WTC11 (cell line): ENCODE measurements around the gene ACTG2. TPM values are rescaled to one million over a fixed set of nuclear protein-coding genes. Genes with fewer than 3 reads are reported as not detected.
"Not testable (repeated sequence)": the region's sequence is repeated elsewhere in the genome, so short reads cannot be mapped to it uniquely, and the experiment has no call there.

Source experiments
- ATAC-seq: fragments of 200-7000 bp; cut with Tn5 transposase; 2 replicates; pipeline ENCODE4 v1.10.0; 2021; ENCODE audit warnings: mild to moderate bottlenecking, moderate library complexity
- CTCF ChIA-PET: fragments of 300-600 bp; sonication (Branson Sonifier 250); formaldehyde crosslinking; loops from one replicate; lab custom pipeline; 2021; ENCODE audit warnings: antibody characterized with exemption; lab: Charles Lee
- POLR2A ChIA-PET: fragments of 350-600 bp; sonication (Branson Sonifier 250); formaldehyde crosslinking; loops from one replicate; lab custom pipeline; 2021; ENCODE audit warnings: antibody characterized with exemption; lab: Charles Lee
- DNase-seq: peaks from one replicate; pipeline ENCODE4 v3.0.0; 2021; ENCODE audit warnings: low spot score
- H3K27ac Mint-ChIP-seq: 2 replicates; pipeline ENCODE4 v1.8.0; 2021; ENCODE audit warnings: mixed read lengths
- H3K27me3 Mint-ChIP-seq: 2 replicates; pipeline ENCODE4 v1.8.0; 2021; ENCODE audit warnings: low read depth, mild to moderate bottlenecking, moderate library complexity, mixed read lengths
- H3K36me3 Mint-ChIP-seq: 2 replicates; pipeline ENCODE4 v1.8.0; 2021; ENCODE audit warnings: mixed read lengths
- H3K4me1 Mint-ChIP-seq: 2 replicates; pipeline ENCODE4 v1.8.0; 2022; ENCODE audit warnings: mixed read lengths
- H3K4me3 Mint-ChIP-seq: 2 replicates; pipeline ENCODE4 v1.8.0; 2021; ENCODE audit warnings: mild to moderate bottlenecking, moderate library complexity, mixed read lengths
- H3K9me3 Mint-ChIP-seq: 2 replicates; pipeline ENCODE4 v1.8.0; 2021; ENCODE audit warnings: mixed read lengths
- ATF1 ChIP-seq: sonication (generic); formaldehyde crosslinking; IDR thresholded peaks from 2 replicates; pipeline ENCODE4 v1.8.1; 2023; ENCODE audit warnings: mild to moderate bottlenecking, moderate library complexity, missing genetic modification reagents
- ATF3 ChIP-seq: sonication (generic); formaldehyde crosslinking; conservative IDR thresholded peaks from 2 replicates; pipeline ENCODE4 v1.8.1; 2022; ENCODE audit warnings: mild to moderate bottlenecking, missing genetic modification reagents
- CTCF ChIP-seq: fragments of 200-600 bp; IDR thresholded peaks from 2 replicates; pipeline ENCODE4 v1.8.0; 2022; ENCODE audit warnings: antibody characterized with exemption
- E2F4 ChIP-seq: sonication (generic); formaldehyde crosslinking; IDR thresholded peaks from 2 replicates; pipeline ENCODE4 v1.8.1; 2022; ENCODE audit warnings: low read depth, mild to moderate bottlenecking, moderate library complexity, missing genetic modification reagents, borderline replicate concordance
- GRHL2 ChIP-seq: fragments of 250-450 bp; sonication (Bioruptor Pico); IDR thresholded peaks from 2 replicates; pipeline ENCODE4 v1.8.0; 2022; ENCODE audit warnings: mild to moderate bottlenecking, moderate library complexity; ENCODE audit not compliant: insufficient replicate concordance, severe bottlenecking
- GTF2I ChIP-seq: fragments of 250-450 bp; sonication (Bioruptor Pico); conservative IDR thresholded peaks from 2 replicates; pipeline ENCODE4 v1.4.0; 2021; ENCODE audit warnings: mild to moderate bottlenecking
- HMGA2 ChIP-seq: fragments of 250-450 bp; sonication (Bioruptor Pico); IDR thresholded peaks from 2 replicates; pipeline ENCODE4 v1.4.0; 2021; ENCODE audit warnings: mild to moderate bottlenecking, moderate library complexity
- JUN ChIP-seq: sonication (generic); formaldehyde crosslinking; IDR thresholded peaks from 2 replicates; pipeline ENCODE4 v1.8.0; 2023; ENCODE audit warnings: mild to moderate bottlenecking, missing genetic modification reagents
- NFE2L1 ChIP-seq: sonication (generic); formaldehyde crosslinking; IDR thresholded peaks from 2 replicates; pipeline ENCODE4 v1.8.1; 2023; ENCODE audit warnings: missing genetic modification reagents
- OVOL2 ChIP-seq: fragments of 250-450 bp; sonication (Bioruptor Pico); IDR thresholded peaks from 2 replicates; pipeline ENCODE4 v1.9.0; 2021; ENCODE audit warnings: mild to moderate bottlenecking, borderline replicate concordance
- PRRX2 ChIP-seq: fragments of 250-450 bp; sonication (Bioruptor Pico); IDR thresholded peaks from 2 replicates; pipeline ENCODE4 v1.8.0; 2021; ENCODE audit warnings: mild to moderate bottlenecking
- RORB ChIP-seq: fragments of 250-450 bp; sonication (Bioruptor Pico); IDR thresholded peaks from 2 replicates; pipeline ENCODE4 v1.9.0; 2021; ENCODE audit warnings: mild to moderate bottlenecking
- SMAD3 ChIP-seq: sonication (generic); formaldehyde crosslinking; IDR thresholded peaks from 2 replicates; pipeline ENCODE4 v1.8.0; 2022; ENCODE audit warnings: missing genetic modification reagents, mild to moderate bottlenecking, borderline replicate concordance
- SMAD4 ChIP-seq: sonication (generic); formaldehyde crosslinking; IDR thresholded peaks from 2 replicates; pipeline ENCODE4 v1.8.0; 2022; ENCODE audit warnings: mild to moderate bottlenecking, missing genetic modification reagents
- SP1 ChIP-seq: sonication (generic); formaldehyde crosslinking; conservative IDR thresholded peaks from 2 replicates; pipeline ENCODE4 v1.8.1; 2022; ENCODE audit warnings: missing genetic modification reagents
- TCF7 ChIP-seq: sonication (generic); formaldehyde crosslinking; IDR thresholded peaks from 2 replicates; pipeline ENCODE4 v1.8.0; 2022; ENCODE audit warnings: mild to moderate bottlenecking, low read depth, missing genetic modification reagents, moderate library complexity
- TEAD1 ChIP-seq: sonication (generic); formaldehyde crosslinking; IDR thresholded peaks from 2 replicates; pipeline ENCODE4 v1.8.0; 2022; ENCODE audit warnings: mild to moderate bottlenecking, missing genetic modification reagents
- ZBTB21 ChIP-seq: sonication (generic); formaldehyde crosslinking; IDR thresholded peaks from 2 replicates; pipeline ENCODE4 v1.8.1; 2023; ENCODE audit warnings: mild to moderate bottlenecking, missing genetic modification reagents, borderline replicate concordance
- ZNF416 ChIP-seq: fragments of 250-450 bp; sonication (Bioruptor Pico); IDR thresholded peaks from 2 replicates; pipeline ENCODE4 v1.9.0; 2021; ENCODE audit warnings: mild to moderate bottlenecking, inconsistent platforms
- ZNF425 ChIP-seq: fragments of 250-450 bp; sonication (Bioruptor Pico); conservative IDR thresholded peaks from 2 replicates; pipeline ENCODE4 v1.9.0; 2021; ENCODE audit warnings: mild to moderate bottlenecking
- ZSCAN18 ChIP-seq: fragments of 250-450 bp; sonication (Bioruptor Pico); IDR thresholded peaks from 2 replicates; pipeline ENCODE4 v2.1.2; 2022; ENCODE audit warnings: mild to moderate bottlenecking, moderate library complexity
- total RNA-seq: library from RNA; stranded (reverse); gene quantifications from 3 replicates; pipeline ENCODE4 v1.2.3, GENCODE V29; 2021
- TF ChIP-seq, protein P1 (sequence below): sonication (generic); formaldehyde crosslinking; IDR thresholded peaks from 2 replicates; pipeline ENCODE4 v1.8.1; 2023; ENCODE audit warnings: mild to moderate bottlenecking, moderate library complexity, missing genetic modification reagents
- TF ChIP-seq, protein P2 (sequence below): sonication (generic); formaldehyde crosslinking; IDR thresholded peaks from 2 replicates; pipeline ENCODE4 v1.8.1; 2022; ENCODE audit warnings: low read depth, missing genetic modification reagents, borderline replicate concordance

The ACTG2 gene
- total RNA-seq, 1 experiment from 2014 or later: 2.7 TPM

DNA sequence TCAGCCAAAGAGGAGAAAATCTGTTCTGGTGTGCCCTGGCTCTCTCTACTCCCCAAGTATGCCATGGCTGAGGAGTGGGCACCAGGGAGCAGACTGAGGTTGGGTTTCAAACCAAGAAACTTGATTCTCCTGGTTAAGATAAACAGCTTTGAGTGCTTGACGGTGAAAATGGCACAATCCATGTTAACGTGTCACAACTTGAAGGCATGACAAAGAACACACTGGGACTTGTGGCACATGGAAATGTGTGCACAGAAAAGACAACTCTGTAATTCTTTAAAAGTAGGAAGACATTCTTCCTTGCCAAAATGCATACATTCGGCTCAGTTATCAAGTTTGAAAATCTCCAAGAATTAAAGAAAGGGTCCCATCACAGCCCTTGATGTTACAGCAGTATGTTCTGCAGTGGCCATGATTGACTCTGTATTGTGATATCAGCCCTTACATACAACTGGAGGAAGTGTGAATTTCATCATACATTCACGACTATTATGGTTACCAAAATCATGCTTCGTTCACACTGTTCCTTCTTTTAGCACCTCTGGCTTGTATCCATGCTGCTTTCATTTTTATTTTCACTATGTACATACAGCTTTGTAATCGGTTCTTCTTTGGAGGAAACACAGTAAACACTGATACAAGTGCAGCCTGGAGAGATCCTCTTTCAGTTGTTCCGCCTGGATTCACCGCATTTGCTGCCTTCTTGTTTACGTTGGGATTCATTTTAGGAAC lies 15.6 kb upstream of the ACTG2 start:
- H3K36me3 Mint-ChIP-seq: no peaks in the 10 kb centered on the region
- TF ChIP-seq ZNF416 (CRISPR knock-in tag) (no peak), TEAD1 (CRISPR knock-in tag) (no peak), JUN (no peak), SMAD4 (CRISPR knock-in tag) (no peak), ZSCAN18 (CRISPR knock-in tag) (no peak)
- H3K4me3 Mint-ChIP-seq: no peak overlapping the region
- H3K9me3 Mint-ChIP-seq: peaks cover 3% of the 10 kb centered on the region; the same call in 1 of the 2 replicates
- H3K27ac Mint-ChIP-seq: no peak overlapping the region
- CTCF ChIA-PET: no interaction called here
- ATAC-seq: no peak
- no peak for DNase-seq
- peaks cover 7% of the 10 kb centered on the region for H3K27me3 Mint-ChIP-seq
- POLR2A ChIA-PET: no interaction called here
- no peaks in the 10 kb centered on the region for H3K4me1 Mint-ChIP-seq

- POLR2A ChIA-PET, ATAC-seq, H3K27me3 Mint-ChIP-seq, H3K4me3 Mint-ChIP-seq, H3K27ac Mint-ChIP-seq, H3K4me1 Mint-ChIP-seq, DNase-seq, H3K9me3 Mint-ChIP-seq, H3K36me3 Mint-ChIP-seq: not testable (repeated sequence)
- CTCF ChIA-PET: interaction anchor here (0.6 kb wide), 1 partner anchor 14 kb away, joined by 3 read pairs; the partner anchor contains the start of gene ACTG2
Observed at GRCh38 chr2:73877984-73878383, 14.8 kb upstream of the ACTG2 start.

- H3K27me3 Mint-ChIP-seq: no peaks in the 10 kb centered on the region; the same call in none of the 2 replicates
- H3K27ac Mint-ChIP-seq: no peak overlapping the region
- ATAC-seq: no peak
- POLR2A ChIA-PET: no interaction called here
- H3K9me3 Mint-ChIP-seq: no peaks in the 10 kb centered on the region
- no peaks in the 10 kb centered on the region for H3K36me3 Mint-ChIP-seq
- H3K4me3 Mint-ChIP-seq: no peak overlapping the region
- H3K4me1 Mint-ChIP-seq: peaks cover 4% of the 10 kb centered on the region
- no peak for DNase-seq
- CTCF ChIA-PET: no interaction called here
- TF ChIP-seq RORB (CRISPR knock-in tag) (no peak), CTCF (no peak), TCF7 (CRISPR knock-in tag) (no peak), OVOL2 (CRISPR knock-in tag) (no peak), GRHL2 (CRISPR knock-in tag) (no peak), ZBTB21 (no peak), ZNF425 (CRISPR knock-in tag) (no peak), PRRX2 (CRISPR knock-in tag) (no peak), SMAD3 (no peak), GTF2I (CRISPR knock-in tag) (no peak), NFE2L1 (no peak), ATF3 (CRISPR knock-in tag) (no peak), SP1 (CRISPR knock-in tag) (no peak), ATF1 (CRISPR knock-in tag) (no peak), E2F4 (CRISPR knock-in tag) (no peak), HMGA2 (CRISPR knock-in tag) (no peak)
- TF ChIP-seq, protein P1, sequence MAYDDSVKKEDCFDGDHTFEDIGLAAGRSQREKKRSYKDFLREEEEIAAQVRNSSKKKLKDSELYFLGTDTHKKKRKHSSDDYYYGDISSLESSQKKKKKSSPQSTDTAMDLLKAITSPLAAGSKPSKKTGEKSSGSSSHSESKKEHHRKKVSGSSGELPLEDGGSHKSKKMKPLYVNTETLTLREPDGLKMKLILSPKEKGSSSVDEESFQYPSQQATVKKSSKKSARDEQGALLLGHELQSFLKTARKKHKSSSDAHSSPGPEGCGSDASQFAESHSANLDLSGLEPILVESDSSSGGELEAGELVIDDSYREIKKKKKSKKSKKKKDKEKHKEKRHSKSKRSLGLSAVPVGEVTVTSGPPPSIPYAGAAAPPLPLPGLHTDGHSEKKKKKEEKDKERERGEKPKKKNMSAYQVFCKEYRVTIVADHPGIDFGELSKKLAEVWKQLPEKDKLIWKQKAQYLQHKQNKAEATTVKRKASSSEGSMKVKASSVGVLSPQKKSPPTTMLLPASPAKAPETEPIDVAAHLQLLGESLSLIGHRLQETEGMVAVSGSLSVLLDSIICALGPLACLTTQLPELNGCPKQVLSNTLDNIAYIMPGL (CRISPR knock-in tag): no peak
- TF ChIP-seq, protein P2, sequence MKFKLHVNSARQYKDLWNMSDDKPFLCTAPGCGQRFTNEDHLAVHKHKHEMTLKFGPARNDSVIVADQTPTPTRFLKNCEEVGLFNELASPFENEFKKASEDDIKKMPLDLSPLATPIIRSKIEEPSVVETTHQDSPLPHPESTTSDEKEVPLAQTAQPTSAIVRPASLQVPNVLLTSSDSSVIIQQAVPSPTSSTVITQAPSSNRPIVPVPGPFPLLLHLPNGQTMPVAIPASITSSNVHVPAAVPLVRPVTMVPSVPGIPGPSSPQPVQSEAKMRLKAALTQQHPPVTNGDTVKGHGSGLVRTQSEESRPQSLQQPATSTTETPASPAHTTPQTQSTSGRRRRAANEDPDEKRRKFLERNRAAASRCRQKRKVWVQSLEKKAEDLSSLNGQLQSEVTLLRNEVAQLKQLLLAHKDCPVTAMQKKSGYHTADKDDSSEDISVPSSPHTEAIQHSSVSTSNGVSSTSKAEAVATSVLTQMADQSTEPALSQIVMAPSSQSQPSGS (CRISPR knock-in tag): no peak
Observed at GRCh38 chr2:73885406-73885805, 7.4 kb upstream of the ACTG2 start.
